Psoas muscle (tissue), 8 donors: ENCODE data around the gene MFSD12. TPM values are rescaled to one million over a fixed set of nuclear protein-coding genes. Genes with fewer than 3 reads are reported as not detected.

Experiments used
- ATAC-seq, 4 donors: fragments of 200-7000 bp; cut with Tn5 transposase; one replicate each; pipeline ENCODE4 v1.9.1; 2020; ENCODE audit warnings: moderate library complexity in 3 of 4, mild to moderate bottlenecking in 2 of 4
- DNase-seq, 2 donors: peaks; one replicate each; pipeline ENCODE4 v3.0.0-alpha.2; 2020
- H3K27ac ChIP-seq: fragments of 200-600 bp; one replicate; pipeline ENCODE4 v1.8.0; 2022
- H3K27me3 ChIP-seq, 3 donors: fragments of 200-600 bp in 1 of 3; one replicate each; pipeline versions ENCODE4 v1.6.1 to v1.8.0; 2013 to 2022; ENCODE audit warnings: low read length in 2 of 3, mild to moderate bottlenecking in 2 of 3, moderate library complexity in 1 of 3; ENCODE audit not compliant: insufficient read depth in 3 of 3
- H3K36me3 ChIP-seq, 2 donors: fragments of 200-600 bp in 1 of 2; one replicate each; pipeline versions ENCODE4 v1.6.1 to v1.8.0; 2013 to 2022; ENCODE audit warnings: low read depth in 1 of 2, mild to moderate bottlenecking in 1 of 2, moderate library complexity in 1 of 2; ENCODE audit not compliant: insufficient read depth in 1 of 2
- H3K4me1 ChIP-seq: fragments of 200-600 bp; one replicate; pipeline ENCODE4 v1.8.0; 2022
- H3K4me3 ChIP-seq: fragments of 200-600 bp; one replicate; pipeline ENCODE4 v1.8.0; 2022; ENCODE audit warnings: mild to moderate bottlenecking
- H3K9me3 ChIP-seq: fragments of 200-600 bp; one replicate; pipeline ENCODE4 v1.8.0; 2022
- CTCF ChIP-seq: fragments of 200-600 bp; IDR thresholded peaks from one replicate; pipeline ENCODE4 v1.8.0; 2022; ENCODE audit warnings: antibody characterized with exemption
- WGBS, 3 donors: extraction: QIAGEN DNeasy Blood & Tissue Kit; methylation state at CpG; one replicate each; pipeline versions ENCODE4 v1.1.6 to v1.1.7; 2013; 5-methylcytosine and 5-hydroxymethylcytosine counted together
- intact Hi-C, 2 donors: fragments of 100-400 bp; cut with DNase I; formaldehyde crosslinking; loops; one replicate each; pipeline versions ENCODE4 v1.11.0 to v1.14.2; 2022
- polyA plus RNA-seq, 3 donors: library from polyadenylated mRNA; stranded (reverse); fragments of 200-250 nt; gene quantifications; one replicate each; pipeline ENCODE4 v1.2.3, GENCODE V29; 2013
- total RNA-seq, 4 donors: library from RNA; stranded (reverse); fragmentation: NEBNext Ultra II Directional in 2 of 4; extraction: Animal tissue kit (Norgen Biotek cat#: 25700) in 2 of 4; gene quantifications; one replicate each; pipeline versions ENCODE4 v1.2.1 to v1.2.4, GENCODE V29; 2021 to 2023
- donor health status: healthy with polysubstance abuse.
- donor health status: DM: no; HTN: no; CAD: no; lungs with moderate emphysema.
- donor health status: Bipolar disorder and iron deficiency.
- donor health status: healthy.
- donor health status: DM: yes; HTN: yes; CAD: no.
- donor health status: DM: no; HTN: no; CAD: no.
- donor health status: DM: no; HTN: no; CAD: no.
- donor health status: DM: yes; HTN: yes; CAD: no.

Gene MFSD12
- total and polyA plus RNA-seq, 7 donors, result 16.3 to 46.6 (median 25.2) TPM

- no peak overlapping the region for H3K27ac ChIP-seq
- no peak for TF ChIP-seq CTCF
- DNase-seq, result no peak
- H3K9me3 ChIP-seq, result no peaks in the 10 kb centered on the region
- ATAC-seq, result no peak
- H3K4me1 ChIP-seq, result no peaks in the 10 kb centered on the region
- H3K4me3 ChIP-seq, result no peak overlapping the region
- intact Hi-C loops, result no loop called here
- H3K36me3 ChIP-seq, result peaks cover 0 to 30% of the 10 kb centered on the region in 2 donors
- 72 to 78% (median 75%) methylated on average over 14 of the region's 14 CpGs for WGBS, 3 donors
- H3K27me3 ChIP-seq, result no peaks in the 10 kb centered on the region
Observed at GRCh38 chr19:3548606-3549005, 8.8 kb downstream of the MFSD12 start.

GRCh38 chr19:3547767-3548282, 9.6 kb downstream of the MFSD12 start:
- intact Hi-C loops, result no loop called here

GRCh38 chr19:3547301-3547731, 10.1 kb downstream of the MFSD12 start:
- Histone ChIP-seq H3K27me3 (no peaks in the 10 kb centered on the region), H3K4me1 (no peaks in the 10 kb centered on the region), H3K27ac (no peak overlapping the region), H3K36me3 (peaks cover 0 to 30% of the 10 kb centered on the region in 2 donors), H3K9me3 (no peaks in the 10 kb centered on the region), H3K4me3 (no peak overlapping the region)
- 83 to 89% (median 85%) methylated on average over 15 of the region's 15 CpGs for WGBS, 3 donors
- peak; percentile 38 for TF ChIP-seq CTCF
- no peak for ATAC-seq
- intact Hi-C loops, result no loop called here
- DNase-seq, result no peak

More at GRCh38 chr19:3547767-3548282, 9.6 kb downstream of the MFSD12 start:
- 79 to 88% (median 84%) methylated on average over 31 to 36 of the region's 36 CpGs for WGBS, 3 donors
- Histone ChIP-seq H3K4me3 (no peak overlapping the region), H3K27me3 (no peaks in the 10 kb centered on the region), H3K27ac (no peak overlapping the region), H3K9me3 (no peaks in the 10 kb centered on the region), H3K4me1 (no peaks in the 10 kb centered on the region), H3K36me3 (peaks cover 0 to 30% of the 10 kb centered on the region in 2 donors)
- no peak for TF ChIP-seq CTCF
- DNase-seq, result no peak
- no peak for ATAC-seq

GRCh38 chr19:3546119-3546518, 11.3 kb downstream of the MFSD12 start:
- H3K9me3 ChIP-seq, result no peaks in the 10 kb centered on the region
- no peaks in the 10 kb centered on the region for H3K27me3 ChIP-seq
- no peak overlapping the region for H3K27ac ChIP-seq
- no peak for DNase-seq
- no peak for ATAC-seq
- H3K4me3 ChIP-seq, result no peak overlapping the region
- TF ChIP-seq CTCF, result no peak
- H3K36me3 ChIP-seq, result peaks cover 0 to 30% of the 10 kb centered on the region in 2 donors
- 88 to 92% (median 90%) methylated on average over 23 of the region's 23 CpGs for WGBS, 3 donors
- intact Hi-C loops, result no loop called here
- no peaks in the 10 kb centered on the region for H3K4me1 ChIP-seq

GRCh38 chr19:3545669-3546034, 11.7 kb downstream of the MFSD12 start:
- ATAC-seq (no peak), DNase-seq (no peak)
- Histone ChIP-seq H3K9me3 (no peaks in the 10 kb centered on the region), H3K4me3 (no peak overlapping the region), H3K27ac (no peak overlapping the region), H3K27me3 (no peaks in the 10 kb centered on the region), H3K36me3 (peaks cover 0 to 25% of the 10 kb centered on the region in 2 donors), H3K4me1 (no peaks in the 10 kb centered on the region)
- intact Hi-C loops, result loop anchor here (2.0 kb wide), 1 partner anchor 73 kb away; no protein-coding TSS in a partner anchor
- TF ChIP-seq CTCF, result no peak
- 74 to 80% (median 75%) methylated on average over 10 of the region's 10 CpGs for WGBS, 3 donors
